ENCODE measurements around the gene GSTA3. TPM values are rescaled to one million over a fixed set of nuclear protein-coding genes. Genes with fewer than 3 reads are reported as not detected.

Gene GSTA3
- total and polyA plus RNA-seq, 2 experiments from 2014 or later: not detected

DNA sequence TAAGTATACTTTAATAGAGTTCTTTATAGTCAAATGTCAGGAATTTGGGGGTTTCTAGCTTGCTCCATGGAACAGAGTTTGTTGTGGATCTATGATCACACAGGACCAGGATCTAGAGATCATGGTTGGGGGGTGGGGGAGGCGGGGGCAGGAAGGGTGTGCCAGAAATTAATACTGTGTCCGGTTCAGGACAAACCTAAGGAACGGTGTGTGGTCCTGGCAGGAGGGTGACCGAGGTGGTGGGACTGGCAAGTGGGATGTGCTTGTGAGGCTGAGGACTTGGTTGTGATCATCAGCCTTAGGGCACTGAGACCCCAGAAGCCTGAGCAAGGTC lies 27.9 kb downstream of the GSTA3 start:
- DNase-seq: no peak
- Histone ChIP-seq H3K9ac (peak overlapping the region; percentile 68; the same call in 1 of the 2 replicates), H2AFZ (peak overlapping the region; percentile 98), H4K20me1 (ENCODE audit: insufficient read depth) (no peaks in the 10 kb centered on the region), H3K4me2 (ENCODE audit: unreplicated experiment) (peak overlapping the region; percentile 92), H3K27ac (no peak overlapping the region), H3K36me3 (ENCODE audit: low read depth) (no peaks in the 10 kb centered on the region), H3K4me1 (ENCODE audit: insufficient read depth) (peaks cover 20% of the 10 kb centered on the region), H3K9me3 (ENCODE audit: low read depth) (no peaks in the 10 kb centered on the region), H3K27me3 (replicated peaks; ENCODE audit: insufficient read depth) (no peaks in the 10 kb centered on the region), H3F3A (ENCODE audit: insufficient read depth) (peaks cover 4% of the 10 kb centered on the region; the same call in 1 of the 2 replicates), H3K4me3 (peak overlapping the region; percentile 74; the same call in 1 of the 2 replicates), H3K9me2 (ENCODE audit: insufficient read depth) (no peaks in the 10 kb centered on the region), H3K79me2 (ENCODE audit: insufficient read depth) (no peaks in the 10 kb centered on the region)
- TF ChIP-seq EZH2phosphoT487 (IDR thresholded peaks at IDR 0.05; ENCODE audit: insufficient read depth, low read depth) (no peak), EZH2 (IDR thresholded peaks at IDR 0.05; ENCODE audit: insufficient read depth, poor library complexity, severe bottlenecking) (no peak)
- 42 to 63% methylated on average over 4 of the region's 4 CpGs for WGBS, 2 experiments (ENCODE audit: low coverage in 1 of 2, low lambda C conversion rate in 2 of 2, missing lambda C conversion rate in 2 of 2)
- in situ Hi-C loops (cut with MboI): no loop called here

- no peak for TF ChIP-seq EZH2phosphoT487 (IDR thresholded peaks at IDR 0.05; ENCODE audit: insufficient read depth, low read depth)
- no peak for TF ChIP-seq EZH2 (IDR thresholded peaks at IDR 0.05; ENCODE audit: insufficient read depth, poor library complexity, severe bottlenecking)
- Histone ChIP-seq H3K4me3 (no peak overlapping the region), H3K27ac (peak overlapping the region; percentile 30), H4K20me1 (ENCODE audit: insufficient read depth) (no peaks in the 10 kb centered on the region), H3K4me1 (ENCODE audit: insufficient read depth) (peaks cover 22% of the 10 kb centered on the region), H2AFZ (no peak overlapping the region), H3K36me3 (ENCODE audit: low read depth) (no peaks in the 10 kb centered on the region), H3K9ac (no peak overlapping the region), H3K79me2 (ENCODE audit: insufficient read depth) (no peaks in the 10 kb centered on the region), H3K9me3 (ENCODE audit: low read depth) (no peaks in the 10 kb centered on the region), H3K9me2 (ENCODE audit: insufficient read depth) (no peaks in the 10 kb centered on the region), H3K27me3 (replicated peaks; ENCODE audit: insufficient read depth) (no peaks in the 10 kb centered on the region), H3K4me2 (ENCODE audit: unreplicated experiment) (peak overlapping the region; percentile 36), H3F3A (ENCODE audit: insufficient read depth) (peaks cover 4% of the 10 kb centered on the region; the same call in 1 of the 2 replicates)
- 44 to 57% methylated on average over 2 of the region's 2 CpGs for WGBS, 2 experiments (ENCODE audit: low coverage in 1 of 2, low lambda C conversion rate in 2 of 2, missing lambda C conversion rate in 2 of 2)
- in situ Hi-C loops (cut with MboI): no loop called here
- DNase-seq: peak; percentile 24
These were observed 31.7 kb downstream of the GSTA3 start for GRCh38 chr6:52877786-52878185.

- peak; percentile 94 for DNase-seq
- in situ Hi-C loops (cut with MboI): no loop called here
- peak overlapping the region; percentile 30 for H3K27ac ChIP-seq
These were observed 32.3 kb downstream of the GSTA3 start for GRCh38 chr6:52877168-52877567.

DNA sequence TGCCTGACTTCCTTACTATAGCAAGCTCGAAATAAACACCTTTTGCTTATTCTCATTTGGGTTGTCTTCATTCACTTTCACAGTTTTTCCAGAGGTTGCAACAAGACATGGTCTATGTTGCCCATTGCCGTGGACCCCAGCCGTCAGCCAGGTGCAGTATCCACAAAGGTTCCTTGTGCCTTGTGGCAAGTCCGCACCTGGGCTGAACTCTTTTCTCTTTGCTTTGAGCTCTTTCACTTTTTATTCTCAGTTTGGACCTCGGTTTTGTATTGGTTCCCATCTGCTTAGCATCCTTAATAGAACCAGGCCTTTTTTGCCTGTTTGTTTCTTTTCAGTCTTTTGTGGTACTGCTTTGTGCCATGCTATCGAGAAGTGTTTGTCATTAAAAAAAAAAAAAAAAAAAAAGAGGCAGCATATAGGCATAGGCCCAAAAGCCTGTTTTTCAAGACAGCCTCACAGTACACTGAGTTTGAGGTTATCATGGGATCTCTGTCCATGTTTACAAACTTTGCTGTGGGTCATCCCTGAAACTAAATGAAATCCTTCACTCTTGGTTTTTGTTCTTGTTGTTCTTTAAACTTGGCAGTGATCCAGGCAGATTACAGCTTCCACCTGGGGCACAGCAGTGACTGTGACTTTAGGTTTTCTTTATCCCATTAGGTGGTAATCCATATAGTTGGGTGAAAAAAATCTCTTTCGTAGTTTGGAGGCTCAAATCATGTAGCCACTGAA lies 33.3 kb downstream of the GSTA3 start:
- Histone ChIP-seq H3K4me1 (ENCODE audit: insufficient read depth) (peaks cover 16% of the 10 kb centered on the region), H2AFZ (no peak overlapping the region), H3K4me3 (no peak overlapping the region), H4K20me1 (ENCODE audit: insufficient read depth) (no peaks in the 10 kb centered on the region), H3K27me3 (replicated peaks; ENCODE audit: insufficient read depth) (0 out of 2 replicates have a peak, but pooled peaks cover 4% of the 10 kb centered on the region), H3K4me2 (ENCODE audit: unreplicated experiment) (no peak overlapping the region), H3F3A (ENCODE audit: insufficient read depth) (peaks cover 4% of the 10 kb centered on the region; the same call in 1 of the 2 replicates), H3K9me3 (ENCODE audit: low read depth) (no peaks in the 10 kb centered on the region), H3K79me2 (ENCODE audit: insufficient read depth) (no peaks in the 10 kb centered on the region), H3K36me3 (ENCODE audit: low read depth) (no peaks in the 10 kb centered on the region), H3K27ac (no peak overlapping the region), H3K9me2 (ENCODE audit: insufficient read depth) (no peaks in the 10 kb centered on the region), H3K9ac (no peak overlapping the region)
- 94 to 96% methylated on average over 7 of the region's 7 CpGs for WGBS, 2 experiments (ENCODE audit: low coverage in 1 of 2, low lambda C conversion rate in 2 of 2, missing lambda C conversion rate in 2 of 2)
- peak; percentile 8 for DNase-seq
- TF ChIP-seq EZH2 (IDR thresholded peaks at IDR 0.05; ENCODE audit: insufficient read depth, poor library complexity, severe bottlenecking) (no peak), EZH2phosphoT487 (IDR thresholded peaks at IDR 0.05; ENCODE audit: insufficient read depth, low read depth) (no peak)
- in situ Hi-C loops (cut with MboI): no loop called here

More at GRCh38 chr6:52877168-52877567, 32.3 kb downstream of the GSTA3 start:
- TF ChIP-seq EZH2 (IDR thresholded peaks at IDR 0.05; ENCODE audit: insufficient read depth, poor library complexity, severe bottlenecking) (no peak), EZH2phosphoT487 (IDR thresholded peaks at IDR 0.05; ENCODE audit: insufficient read depth, low read depth) (0 out of 2 replicates have a peak, but pooled peaks have one; percentile 30)
- H3K4me2 ChIP-seq (ENCODE audit: unreplicated experiment): peak overlapping the region; percentile 36
- H3K79me2 ChIP-seq (ENCODE audit: insufficient read depth): no peaks in the 10 kb centered on the region
- H3K9ac ChIP-seq: no peak overlapping the region
- no peaks in the 10 kb centered on the region for H3K9me2 ChIP-seq (ENCODE audit: insufficient read depth)
- 24 to 26% methylated on average over 3 of the region's 3 CpGs for WGBS, 2 experiments (ENCODE audit: low coverage in 1 of 2, low lambda C conversion rate in 2 of 2, missing lambda C conversion rate in 2 of 2)
- no peak overlapping the region for H3K4me3 ChIP-seq
- H3K9me3 ChIP-seq (ENCODE audit: low read depth): no peaks in the 10 kb centered on the region
- H3K36me3 ChIP-seq (ENCODE audit: low read depth): no peaks in the 10 kb centered on the region
- H3K27me3 ChIP-seq (replicated peaks; ENCODE audit: insufficient read depth): 0 out of 2 replicates have a peak, but pooled peaks cover 4% of the 10 kb centered on the region
- no peaks in the 10 kb centered on the region for H4K20me1 ChIP-seq (ENCODE audit: insufficient read depth)
- H3K4me1 ChIP-seq (ENCODE audit: insufficient read depth): peaks cover 22% of the 10 kb centered on the region
- H3F3A ChIP-seq (ENCODE audit: insufficient read depth): peaks cover 4% of the 10 kb centered on the region; the same call in 1 of the 2 replicates
- no peak overlapping the region for H2AFZ ChIP-seq
